ENCODE results near the gene IGHMBP2. TPM values are rescaled to one million over a fixed set of nuclear protein-coding genes. Genes with fewer than 3 reads are reported as not detected.
A peak's percentile ranks its signal among the peaks of the same experiment; 100 is the strongest.

IGHMBP2 gene
- total RNA-seq, 1 donor = 10.8 TPM

DNA sequence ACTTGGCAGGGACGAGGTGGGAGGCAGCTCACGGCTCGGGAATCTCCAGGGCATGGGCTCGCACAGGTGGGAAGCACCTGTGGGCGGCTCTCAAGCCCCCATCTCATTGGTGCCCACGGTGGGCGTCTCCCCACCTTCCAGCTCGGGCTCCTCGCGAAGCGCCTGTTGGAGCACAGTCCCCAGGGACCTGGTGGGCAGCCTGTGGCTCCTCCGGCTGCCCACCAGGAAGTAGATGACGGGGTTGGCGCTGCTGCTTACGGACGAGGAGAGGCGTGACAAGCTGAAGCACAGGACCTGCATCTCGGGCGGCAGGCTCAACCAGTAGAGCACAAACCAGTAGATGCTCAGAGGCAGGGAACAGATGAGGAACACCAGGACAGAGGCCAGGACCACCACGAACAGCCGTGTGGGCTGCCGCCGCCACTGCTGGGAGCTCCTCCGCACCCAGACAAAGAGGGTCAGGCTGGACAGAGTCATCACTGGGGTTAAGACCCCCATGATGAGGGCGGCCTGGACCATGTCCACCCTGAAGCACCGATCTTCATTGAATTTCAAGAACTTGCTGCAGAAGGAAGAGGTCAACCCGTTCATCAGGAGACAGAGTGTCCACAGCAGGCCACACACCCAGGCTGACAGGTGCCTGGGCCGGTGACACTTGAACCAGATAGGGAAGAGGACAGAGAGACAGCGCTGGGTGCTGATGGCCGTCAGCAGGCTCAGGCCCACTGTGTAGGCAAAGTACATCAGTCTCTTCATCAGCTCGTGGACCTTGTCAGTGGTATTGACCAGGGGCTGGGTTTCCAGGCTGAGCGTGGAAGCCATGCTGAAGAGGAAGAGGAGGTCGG, 76.5 kb downstream of the IGHMBP2 start:
- H3K4me3 ChIP-seq (ENCODE audit: low read depth, low read length) = no peak overlapping the region
- TF ChIP-seq, protein P1, sequence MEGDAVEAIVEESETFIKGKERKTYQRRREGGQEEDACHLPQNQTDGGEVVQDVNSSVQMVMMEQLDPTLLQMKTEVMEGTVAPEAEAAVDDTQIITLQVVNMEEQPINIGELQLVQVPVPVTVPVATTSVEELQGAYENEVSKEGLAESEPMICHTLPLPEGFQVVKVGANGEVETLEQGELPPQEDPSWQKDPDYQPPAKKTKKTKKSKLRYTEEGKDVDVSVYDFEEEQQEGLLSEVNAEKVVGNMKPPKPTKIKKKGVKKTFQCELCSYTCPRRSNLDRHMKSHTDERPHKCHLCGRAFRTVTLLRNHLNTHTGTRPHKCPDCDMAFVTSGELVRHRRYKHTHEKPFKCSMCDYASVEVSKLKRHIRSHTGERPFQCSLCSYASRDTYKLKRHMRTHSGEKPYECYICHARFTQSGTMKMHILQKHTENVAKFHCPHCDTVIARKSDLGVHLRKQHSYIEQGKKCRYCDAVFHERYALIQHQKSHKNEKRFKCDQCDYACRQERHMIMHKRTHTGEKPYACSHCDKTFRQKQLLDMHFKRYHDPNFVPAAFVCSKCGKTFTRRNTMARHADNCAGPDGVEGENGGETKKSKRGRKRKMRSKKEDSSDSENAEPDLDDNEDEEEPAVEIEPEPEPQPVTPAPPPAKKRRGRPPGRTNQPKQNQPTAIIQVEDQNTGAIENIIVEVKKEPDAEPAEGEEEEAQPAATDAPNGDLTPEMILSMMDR (IDR thresholded peaks at IDR 0.05; ENCODE audit: insufficient read depth, low read length) = no peak
- DNase-seq (ENCODE audit: low read depth) = no peak

DNA sequence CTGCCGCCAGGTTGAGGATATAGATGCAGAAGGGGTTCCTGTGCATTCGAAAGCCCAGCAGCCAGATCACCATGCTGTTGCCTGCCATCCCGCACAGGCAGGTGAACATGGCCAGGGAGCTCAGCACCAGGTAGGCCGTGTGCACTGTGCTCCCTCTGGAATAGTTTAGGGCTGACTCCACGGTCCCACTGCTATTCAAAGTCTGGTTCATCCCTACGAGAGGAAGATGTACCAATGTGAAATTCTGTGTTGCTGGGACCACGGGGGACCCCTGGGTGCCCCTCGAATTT, 77.0 kb downstream of the IGHMBP2 start, which contains the start of gene MRGPRD:
Gene MRGPRD, minus strand, starts transcription at position 211 of the 290 bp plus-strand sequence. Its CDS starts 0 bp downstream, at position 211.
- no peak for DNase-seq (ENCODE audit: low read depth)
- no peak within 1 kb of the TSS for H3K4me3 ChIP-seq (ENCODE audit: low read depth, low read length)
- TF ChIP-seq, protein P1 (IDR thresholded peaks at IDR 0.05; ENCODE audit: insufficient read depth, low read length) = no peak

GRCh38 chr11:68982134-68982533, 78.4 kb downstream of the IGHMBP2 start:
- TF ChIP-seq, protein P1 (IDR thresholded peaks at IDR 0.05; ENCODE audit: insufficient read depth, low read length) = no peak
- no peak overlapping the region for H3K4me3 ChIP-seq (ENCODE audit: low read depth, low read length)
- DNase-seq (ENCODE audit: low read depth) = no peak

DNA sequence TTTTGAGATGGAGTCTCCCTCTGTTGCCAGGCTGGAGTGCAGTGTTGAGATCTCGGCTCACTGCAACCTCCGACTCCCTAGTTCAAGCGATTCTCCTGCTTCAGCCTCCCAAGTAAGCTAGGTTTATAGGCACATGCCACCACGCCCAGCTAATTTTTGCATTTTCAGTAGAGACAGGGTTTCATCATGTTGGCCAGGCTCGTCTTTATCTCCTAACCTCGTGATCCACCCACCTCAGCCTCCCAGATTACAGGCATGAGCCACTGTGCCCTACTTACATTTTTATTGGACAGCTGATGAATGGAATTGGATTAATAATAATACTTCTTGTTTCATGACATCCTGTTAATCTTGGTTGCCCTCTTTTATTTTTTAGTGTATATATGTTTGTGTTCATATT, 80.1 kb downstream of the IGHMBP2 start:
- DNase-seq (ENCODE audit: low read depth) = no peak
- TF ChIP-seq, protein P1 (IDR thresholded peaks at IDR 0.05; ENCODE audit: insufficient read depth, low read length) = no peak

DNA sequence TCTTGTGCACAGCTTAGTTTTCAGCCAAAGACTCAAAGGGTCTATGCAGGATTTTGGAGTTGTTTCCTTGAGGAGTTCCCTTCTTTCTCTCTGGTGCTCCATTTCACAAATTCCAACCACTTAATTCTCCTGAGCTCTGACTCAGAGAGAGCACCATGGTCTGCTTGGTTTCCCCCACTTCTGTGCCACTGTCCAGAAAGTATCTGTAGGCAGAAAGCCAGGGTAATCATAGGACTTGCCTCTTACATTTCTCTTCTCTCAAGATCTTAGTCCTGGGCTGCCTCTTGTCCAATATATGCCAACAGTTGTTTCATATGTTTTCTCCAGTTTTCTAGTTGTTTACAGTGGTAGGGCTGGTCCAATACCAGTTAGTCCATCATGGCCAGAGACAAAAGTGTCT, 83.5 kb downstream of the IGHMBP2 start:
- no peak overlapping the region for H3K4me3 ChIP-seq (ENCODE audit: low read depth, low read length)
- TF ChIP-seq, protein P1 (IDR thresholded peaks at IDR 0.05; ENCODE audit: insufficient read depth, low read length) = no peak
- DNase-seq (ENCODE audit: low read depth) = peak; percentile 40

More for the DNA sequence above, 80.1 kb downstream of the IGHMBP2 start:
- H3K4me3 ChIP-seq (ENCODE audit: low read depth, low read length) = no peak overlapping the region

- no peak for DNase-seq (ENCODE audit: low read depth)
- TF ChIP-seq, protein P1 (IDR thresholded peaks at IDR 0.05; ENCODE audit: insufficient read depth, low read length) = no peak
- H3K4me3 ChIP-seq (ENCODE audit: low read depth, low read length) = no peak overlapping the region
These were observed 84.8 kb downstream of the IGHMBP2 start for GRCh38 chr11:68988491-68988890.

Other genes starting within 250 kb of the IGHMBP2 start
- gene GAL, start 219.3 kb upstream of the IGHMBP2 start, total RNA-seq (ENCODE audit: low replicate concordance) = not detected in 2 replicates
- 1.2 TPM in 1 of 2 replicates, not detected in the other for gene TESMIN, start 152.4 kb upstream of the IGHMBP2 start, total RNA-seq (ENCODE audit: low replicate concordance)
- gene CPT1A, start 62.0 kb upstream of the IGHMBP2 start, total RNA-seq (ENCODE audit: low replicate concordance) = 16.6 and 45.6 TPM in 2 replicates
- 57.8 and 62.9 TPM in 2 replicates for gene MRPL21, start 59 bp upstream of the IGHMBP2 start, total RNA-seq (ENCODE audit: low replicate concordance)
- not detected in 2 replicates for gene MRGPRD, start 77.1 kb downstream of the IGHMBP2 start, total RNA-seq (ENCODE audit: low replicate concordance)
- gene MRGPRF, start 109.4 kb downstream of the IGHMBP2 start, total RNA-seq (ENCODE audit: low replicate concordance) = 34.3 and 41.8 TPM in 2 replicates
- 10.3 and 11.1 TPM in 2 replicates for gene TPCN2, start 145.0 kb downstream of the IGHMBP2 start, total RNA-seq (ENCODE audit: low replicate concordance)